NCI-H2107 treated with DMSO at 0.1 percent for 48 hours (cell line): ENCODE results near the gene SHLD2.
"Not testable (repeated sequence)": the region's sequence is repeated elsewhere in the genome, so short reads cannot be mapped to it uniquely, and the experiment has no call there.

Experiments used
- DNase-seq: peaks from one replicate; lab custom pipeline; 2025; ENCODE audit not compliant: unreplicated experiment; lab: John Stamatoyannopoulos, UW

The SHLD2 gene

DNA sequence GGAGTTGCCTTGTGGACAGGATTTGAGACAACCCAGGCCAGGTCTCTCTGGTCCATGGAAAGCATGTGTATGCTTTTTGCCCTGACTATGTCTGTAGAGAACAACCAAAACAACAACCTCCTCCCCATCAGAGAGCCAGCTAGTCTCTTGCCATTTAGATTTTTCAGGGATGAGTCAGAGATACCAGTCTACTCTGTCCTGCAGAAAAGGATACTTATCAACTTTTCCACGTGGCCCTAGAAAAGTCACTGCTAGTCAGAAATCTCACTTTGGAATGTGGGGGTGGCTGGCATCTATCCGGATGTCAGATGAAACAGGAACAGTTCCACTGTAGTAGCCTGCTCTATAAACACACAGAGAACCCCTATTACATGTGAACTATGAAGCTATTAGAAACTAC, 116.8 kb downstream of the SHLD2 start:
- DNase-seq = not testable (repeated sequence)

DNA sequence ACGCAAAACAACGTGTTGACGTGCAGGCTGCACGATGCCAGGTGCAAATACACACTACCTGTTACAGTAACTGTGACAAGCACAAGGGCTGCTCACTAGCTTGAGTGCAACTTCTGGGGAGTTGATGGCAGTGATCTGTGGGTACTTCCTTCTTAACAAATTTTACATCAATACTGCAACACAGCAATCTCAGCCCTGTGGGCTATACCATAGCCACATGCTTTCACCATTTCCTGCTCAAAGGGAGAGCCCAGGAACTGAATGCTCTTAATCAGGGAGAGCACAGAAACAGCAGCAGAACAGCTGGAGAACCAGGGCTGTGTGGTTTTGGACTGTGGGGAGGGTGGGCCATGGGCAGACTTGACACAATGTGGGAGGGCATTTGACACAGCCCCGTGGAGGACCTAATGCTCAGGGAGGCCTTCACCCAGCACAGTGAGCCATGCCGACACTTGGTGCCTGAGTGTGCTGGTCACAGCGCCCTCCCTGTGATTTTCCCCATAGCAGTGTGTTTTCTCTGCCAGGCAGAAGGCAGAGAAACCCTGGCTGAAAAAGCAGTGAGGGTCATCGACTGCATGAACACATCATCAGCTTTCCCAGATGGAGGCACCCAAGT, 118.3 kb downstream of the SHLD2 start:
- not testable (repeated sequence) for DNase-seq

DNA sequence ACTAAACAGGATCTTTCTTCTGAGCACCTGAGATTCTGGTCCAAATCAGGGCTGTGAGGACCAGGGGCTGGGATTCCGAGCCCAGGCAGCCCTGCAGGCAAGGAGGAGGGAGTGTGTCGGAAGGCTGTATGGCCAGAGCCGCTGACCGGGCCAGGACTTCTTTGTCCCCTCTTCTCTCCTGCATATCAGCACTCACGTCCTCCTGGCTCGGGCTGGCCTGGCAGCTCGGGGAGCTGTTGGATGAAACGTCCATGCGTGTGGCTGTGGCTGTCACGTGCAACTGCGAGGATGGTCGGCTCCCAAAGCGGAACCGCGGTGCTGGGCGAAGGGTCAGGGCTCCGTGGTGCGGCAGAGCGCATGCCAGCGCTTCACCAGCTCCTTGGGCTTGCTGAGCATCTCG, 118.8 kb downstream of the SHLD2 start:
- DNase-seq = not testable (repeated sequence)

DNA sequence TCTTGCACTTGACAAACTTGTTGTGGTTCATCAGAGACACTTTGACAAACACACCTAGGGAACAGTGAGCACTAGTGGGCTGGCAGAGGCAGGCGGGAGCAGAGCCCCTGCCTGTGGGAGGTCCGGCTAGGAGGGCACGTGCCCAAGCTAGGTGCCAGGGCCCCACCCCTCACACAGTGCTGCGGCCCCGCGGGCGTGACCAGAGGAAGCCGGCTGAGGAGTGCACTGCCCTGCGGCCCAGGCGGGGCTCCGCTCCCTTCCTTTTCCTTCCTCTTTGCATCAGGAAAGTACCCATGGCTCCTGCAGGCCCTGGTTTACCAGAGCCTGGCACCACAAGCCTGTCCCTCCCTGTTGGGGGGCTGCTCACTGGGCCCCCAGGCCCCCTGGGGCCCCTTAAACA, 121.1 kb downstream of the SHLD2 start:
- not testable (repeated sequence) for DNase-seq

DNA sequence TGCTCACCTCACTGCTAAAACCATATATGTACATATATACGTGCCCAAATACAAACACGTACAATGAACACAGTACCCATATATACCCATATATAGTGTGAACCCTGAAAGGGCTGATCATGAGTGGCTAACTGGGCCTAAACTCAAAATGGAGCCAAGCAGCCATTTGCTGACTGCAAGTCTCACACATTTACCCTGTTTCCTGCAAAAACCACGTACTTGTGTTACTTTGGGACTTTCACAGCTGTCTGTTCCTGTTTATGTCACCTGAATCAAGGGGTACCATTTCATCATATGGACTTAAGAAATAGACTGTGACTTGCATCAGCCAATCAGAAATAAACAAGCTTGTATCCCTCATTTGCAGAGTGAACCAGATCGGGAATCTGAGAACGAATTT, 124.4 kb downstream of the SHLD2 start:
- DNase-seq = not testable (repeated sequence)

DNA sequence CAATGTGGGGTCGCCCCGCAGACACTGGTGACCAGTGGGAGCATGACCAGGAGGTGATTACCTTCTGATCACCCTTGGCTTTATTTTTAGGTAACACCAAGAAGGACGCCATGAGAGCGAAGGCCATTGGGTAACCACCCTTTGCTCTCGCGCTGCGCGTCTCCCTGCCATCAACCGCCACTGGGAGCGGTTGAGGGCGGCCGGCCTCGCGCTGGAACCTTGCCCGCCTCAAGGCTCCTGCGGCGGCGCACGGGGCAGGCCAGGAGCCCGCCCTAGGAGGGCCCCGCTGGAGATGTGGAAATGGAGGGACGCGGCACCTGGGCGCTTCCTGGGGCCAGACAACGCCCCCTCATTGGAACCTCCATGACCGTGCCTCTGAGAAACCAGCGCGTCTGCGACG, 127.8 kb downstream of the SHLD2 start:
- DNase-seq = not testable (repeated sequence)

DNA sequence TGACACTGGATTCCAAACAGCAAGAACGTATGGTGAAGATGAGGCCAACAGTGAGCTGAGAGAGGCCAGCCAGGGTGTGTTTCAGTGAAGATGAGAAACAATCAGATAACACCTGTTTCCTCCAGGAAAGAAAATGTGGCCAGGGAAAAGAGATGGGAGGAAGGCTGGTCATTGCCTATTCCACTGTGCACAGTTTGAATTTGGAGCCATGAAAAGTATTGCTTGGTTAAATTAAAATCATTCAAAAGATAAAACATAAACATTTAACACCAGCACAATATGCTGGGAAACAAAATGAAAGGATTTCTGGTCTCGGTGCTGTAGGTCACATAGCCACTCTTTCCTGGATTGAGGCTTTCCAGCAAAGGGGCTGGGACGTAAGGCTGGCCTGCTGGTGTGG, 130.1 kb downstream of the SHLD2 start, which contains the start of gene NUTM2A:
Gene NUTM2A (plus strand): TSS at position 301 of the 400 bp plus-strand sequence. CDS start 383 bp downstream, outside the sequence.
- DNase-seq = not testable (repeated sequence)

DNA sequence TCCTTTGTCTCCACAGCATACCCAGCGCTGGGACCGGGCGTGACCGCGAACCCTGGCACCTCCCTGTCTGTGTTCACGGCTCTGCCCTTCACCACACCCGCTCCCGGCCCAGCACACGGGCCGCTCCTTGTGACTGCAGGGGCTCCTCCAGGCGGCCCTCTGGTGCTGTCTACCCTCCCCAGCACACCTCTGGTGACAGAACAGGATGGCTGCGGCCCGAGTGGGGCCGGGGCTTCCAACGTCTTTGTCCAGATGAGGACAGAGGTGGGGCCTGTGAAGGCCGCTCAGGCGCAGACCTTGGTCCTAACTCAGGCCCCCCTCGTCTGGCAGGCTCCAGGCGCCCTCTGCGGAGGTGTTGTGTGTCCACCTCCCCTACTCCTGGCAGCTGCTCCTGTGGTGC, 133.2 kb downstream of the SHLD2 start:
- not testable (repeated sequence) for DNase-seq

DNA sequence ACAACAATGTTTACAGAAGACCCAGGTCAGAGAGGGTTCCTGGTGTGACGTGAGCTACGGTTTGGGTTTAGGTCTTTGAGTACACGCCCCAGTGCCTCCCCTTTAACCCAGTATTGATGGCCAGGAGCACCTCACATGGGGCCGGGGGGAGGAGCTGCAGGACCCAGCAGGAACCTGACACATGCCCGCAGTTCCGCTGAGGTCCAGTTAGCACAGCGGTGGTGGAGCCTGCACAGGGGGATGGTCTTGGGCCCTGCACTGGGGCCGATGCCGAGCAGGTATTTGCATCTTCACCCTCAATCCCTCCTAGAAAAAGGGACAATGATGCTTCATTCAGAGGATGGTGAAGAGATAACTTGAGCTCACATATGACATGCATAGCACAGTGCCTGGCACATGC, 134.2 kb downstream of the SHLD2 start:
- not testable (repeated sequence) for DNase-seq

DNA sequence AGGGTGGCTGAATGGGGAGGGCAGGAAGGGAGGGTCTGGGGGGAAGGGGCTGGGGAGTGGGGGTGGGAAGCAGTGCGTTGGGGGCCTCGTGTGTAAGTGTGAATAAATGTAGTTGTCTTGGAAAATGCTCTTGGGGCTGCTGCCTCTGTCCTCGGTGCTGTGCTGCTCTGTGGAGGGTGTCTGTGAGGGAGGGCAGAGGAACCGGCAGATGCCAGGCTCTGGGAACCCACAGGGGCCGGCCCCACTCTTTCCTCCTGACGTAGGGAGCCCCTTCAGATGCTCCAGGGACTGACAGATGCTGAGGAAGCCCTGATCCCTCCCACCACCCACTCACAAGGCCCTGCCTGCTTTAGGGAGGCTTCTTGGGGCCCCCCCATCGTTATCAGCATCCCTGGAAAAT, 139.8 kb downstream of the SHLD2 start:
- DNase-seq = not testable (repeated sequence)

DNA sequence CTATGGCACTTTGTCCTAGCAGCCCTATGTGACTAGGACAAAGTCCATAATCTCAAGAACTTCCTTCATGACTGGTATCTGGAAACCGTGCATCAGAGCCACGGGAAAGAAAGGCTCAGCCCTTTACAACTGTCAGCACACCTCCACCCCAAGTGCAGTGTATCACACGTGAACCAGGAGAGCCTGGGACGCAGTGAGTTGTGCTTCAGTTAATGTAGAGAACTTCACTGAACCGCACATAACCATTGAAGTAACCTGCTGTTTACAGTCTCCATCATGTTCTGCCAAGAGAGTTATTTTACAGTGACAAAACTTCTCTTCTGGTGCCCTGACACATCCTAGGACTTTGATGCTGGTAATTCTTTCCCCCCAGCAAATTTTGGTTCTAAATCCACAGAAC, 142.2 kb downstream of the SHLD2 start:
- not testable (repeated sequence) for DNase-seq

DNA sequence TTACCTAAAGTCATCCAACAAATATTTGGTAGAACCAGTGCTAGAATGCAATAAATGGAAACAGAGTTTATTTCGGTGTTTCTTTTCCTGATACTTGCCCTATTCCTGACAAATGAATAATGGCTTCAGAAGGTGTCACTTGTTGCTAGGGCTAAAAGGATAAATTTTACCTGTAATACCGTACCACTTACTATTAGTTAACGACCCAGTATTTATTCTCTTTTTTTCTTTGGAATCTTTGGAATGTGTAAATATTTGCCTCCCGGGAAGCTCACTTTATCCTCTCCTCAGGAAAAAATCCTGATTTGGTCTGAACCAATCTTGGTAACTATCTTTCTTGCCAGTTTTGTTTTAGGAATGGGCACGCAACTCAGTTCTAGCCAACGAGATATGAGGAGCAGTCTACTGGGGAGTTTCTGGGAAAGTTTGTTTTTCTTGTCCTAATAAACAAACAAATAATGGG, 144.4 kb downstream of the SHLD2 start:
- not testable (repeated sequence) for DNase-seq
